Gastroesophageal sphincter (tissue), 4 donors: ENCODE data around the gene RIMS1. TPM values are rescaled to one million over a fixed set of nuclear protein-coding genes. Genes with fewer than 3 reads are reported as not detected.

Experiments used
- ATAC-seq: fragments of 150-250 bp; one replicate; pipeline ENCODE4 v1.9.1; 2016; ENCODE audit warnings: mild to moderate bottlenecking, moderate library complexity
- H3K27ac ChIP-seq, 4 donors: fragments of 200-600 bp; sonication (generic) in 3 of 4; 1 replicate in 3 of 4; 2 replicates in 1 of 4; pipeline ENCODE4 v1.5.1; 2016 to 2019
- H3K27me3 ChIP-seq: fragments of 200-600 bp; sonication (generic); one replicate; pipeline ENCODE4 v1.5.1; 2019
- H3K36me3 ChIP-seq, 2 donors: fragments of 200-600 bp; sonication (generic); one replicate each; pipeline ENCODE4 v1.5.1; 2019; ENCODE audit warnings: control low read depth in 1 of 2
- H3K4me1 ChIP-seq, 3 donors: fragments of 200-600 bp; sonication (generic); 1 replicate in 2 of 3; 2 replicates in 1 of 3; pipeline ENCODE4 v1.5.1; 2016 to 2019; ENCODE audit warnings: control low read depth in 2 of 3
- H3K4me3 ChIP-seq, 2 donors: fragments of 200-600 bp; sonication (generic); one replicate each; pipeline ENCODE4 v1.5.1; 2019; ENCODE audit warnings: mild to moderate bottlenecking in 1 of 2, moderate library complexity in 1 of 2
- H3K9me3 ChIP-seq, 3 donors: fragments of 200-600 bp; sonication (generic); one replicate each; pipeline ENCODE4 v1.5.1; 2017 to 2019; ENCODE audit warnings: control low read depth in 2 of 3
- EP300 ChIP-seq: sonication (generic); formaldehyde crosslinking; IDR thresholded peaks from one replicate; pipeline ENCODE4 v1.6.1; 2017; ENCODE audit warnings: antibody characterized with exemption, mild to moderate bottlenecking
- POLR2A ChIP-seq, 2 donors: fragments of 450-650 bp; IDR thresholded peaks; one replicate each; pipeline ENCODE4 v1.6.1; 2017; ENCODE audit warnings: antibody characterized with exemption in 2 of 2, mild to moderate bottlenecking in 2 of 2, moderate library complexity in 1 of 2
- POLR2AphosphoS5 ChIP-seq: sonication (generic); formaldehyde crosslinking; IDR thresholded peaks from one replicate; pipeline ENCODE4 v1.6.1; 2017; ENCODE audit warnings: antibody characterized with exemption
- WGBS, 2 donors: methylation state at CpG; one replicate each; pipeline ENCODE4 v1.1.5; 2018; ENCODE audit warnings: low coverage in 1 of 2; 5-methylcytosine and 5-hydroxymethylcytosine counted together
- total RNA-seq, 4 donors: library from RNA; depleted of rRNA; stranded (reverse); fragments of >200 nt; gene quantifications; one replicate each; pipeline ENCODE4 v1.1.0, GENCODE V29; 2016
- TF ChIP-seq, protein P1 (sequence below), 4 experiments: fragments of 200-600 bp in 2 of 4; fragments of 450-650 bp in 2 of 4; sonication (generic) in 1 of 4; IDR thresholded peaks; one replicate each; pipeline ENCODE4 v1.5.1; 2017 to 2019; ENCODE audit warnings: antibody characterized with exemption in 4 of 4, mild to moderate bottlenecking in 2 of 4, moderate library complexity in 2 of 4

Gene RIMS1
- total RNA-seq, 4 donors from 2014 or later: 9.3 to 66.5 (median 17.7) TPM

DNA sequence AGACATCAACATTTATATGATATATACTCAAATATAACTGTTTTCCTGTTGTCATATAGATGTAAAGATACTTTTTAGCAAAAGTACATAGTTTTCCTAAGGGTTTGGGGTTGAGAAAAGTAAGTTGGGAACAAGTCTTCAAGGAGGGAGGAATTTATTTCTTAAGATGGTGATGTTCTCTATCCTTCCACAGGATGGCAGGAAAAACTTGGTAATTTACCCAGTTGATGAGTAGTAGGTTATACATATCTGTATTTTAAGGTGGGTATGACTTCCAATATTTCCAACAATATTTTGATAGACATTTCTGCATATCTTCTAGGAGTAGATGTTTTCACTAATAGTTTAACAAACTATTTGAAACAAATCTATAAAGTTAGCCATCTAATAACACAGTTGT lies 254.4 kb downstream of the RIMS1 start:
- Histone ChIP-seq H3K27me3 (no peaks in the 10 kb centered on the region), H3K36me3 (no peaks in the 10 kb centered on the region), H3K27ac (no peak overlapping the region), H3K4me3 (no peak overlapping the region), H3K9me3 (no peaks in the 10 kb centered on the region), H3K4me1 (no peaks in the 10 kb centered on the region)
- no peak for ATAC-seq
- no peak for TF ChIP-seq POLR2AphosphoS5
- TF ChIP-seq, protein P1, sequence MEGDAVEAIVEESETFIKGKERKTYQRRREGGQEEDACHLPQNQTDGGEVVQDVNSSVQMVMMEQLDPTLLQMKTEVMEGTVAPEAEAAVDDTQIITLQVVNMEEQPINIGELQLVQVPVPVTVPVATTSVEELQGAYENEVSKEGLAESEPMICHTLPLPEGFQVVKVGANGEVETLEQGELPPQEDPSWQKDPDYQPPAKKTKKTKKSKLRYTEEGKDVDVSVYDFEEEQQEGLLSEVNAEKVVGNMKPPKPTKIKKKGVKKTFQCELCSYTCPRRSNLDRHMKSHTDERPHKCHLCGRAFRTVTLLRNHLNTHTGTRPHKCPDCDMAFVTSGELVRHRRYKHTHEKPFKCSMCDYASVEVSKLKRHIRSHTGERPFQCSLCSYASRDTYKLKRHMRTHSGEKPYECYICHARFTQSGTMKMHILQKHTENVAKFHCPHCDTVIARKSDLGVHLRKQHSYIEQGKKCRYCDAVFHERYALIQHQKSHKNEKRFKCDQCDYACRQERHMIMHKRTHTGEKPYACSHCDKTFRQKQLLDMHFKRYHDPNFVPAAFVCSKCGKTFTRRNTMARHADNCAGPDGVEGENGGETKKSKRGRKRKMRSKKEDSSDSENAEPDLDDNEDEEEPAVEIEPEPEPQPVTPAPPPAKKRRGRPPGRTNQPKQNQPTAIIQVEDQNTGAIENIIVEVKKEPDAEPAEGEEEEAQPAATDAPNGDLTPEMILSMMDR (IDR thresholded peaks at IDR 0.05): no peak
- TF ChIP-seq EP300: no peak
- TF ChIP-seq POLR2A (IDR thresholded peaks at IDR 0.05): no peak

DNA sequence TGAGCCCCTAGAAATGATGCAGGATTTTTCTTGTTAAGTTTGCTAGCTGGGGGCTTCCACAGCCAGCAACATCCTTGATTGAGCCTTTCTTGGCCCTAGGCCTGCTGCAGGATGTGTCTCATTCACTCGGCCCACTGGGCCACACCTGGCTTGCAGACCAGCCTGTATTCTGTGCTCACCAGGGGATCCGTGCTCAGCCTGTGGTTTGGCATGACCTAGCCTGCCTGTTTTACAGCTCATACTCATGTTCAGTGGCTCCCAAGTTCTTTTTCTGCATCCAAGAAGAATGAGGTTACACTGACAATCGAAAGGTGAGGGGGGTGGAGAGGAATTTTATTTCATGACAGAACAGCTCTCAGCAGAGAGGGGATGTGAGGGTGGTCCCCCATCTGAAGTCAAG lies 263.4 kb downstream of the RIMS1 start:
- Histone ChIP-seq H3K4me1 (no peaks in the 10 kb centered on the region), H3K27me3 (no peaks in the 10 kb centered on the region), H3K36me3 (no peaks in the 10 kb centered on the region), H3K27ac (no peak overlapping the region), H3K4me3 (no peak overlapping the region), H3K9me3 (no peaks in the 10 kb centered on the region)
- ATAC-seq: no peak
- TF ChIP-seq POLR2AphosphoS5 (no peak), POLR2A (IDR thresholded peaks at IDR 0.05) (no peak), EP300 (no peak)
- TF ChIP-seq, protein P1 (IDR thresholded peaks at IDR 0.05): no peak
- 80% methylated on average over 2 of the region's 3 CpGs; no CpG with 5 or more reads in 1 of the 2 donors for WGBS, 2 donors

DNA sequence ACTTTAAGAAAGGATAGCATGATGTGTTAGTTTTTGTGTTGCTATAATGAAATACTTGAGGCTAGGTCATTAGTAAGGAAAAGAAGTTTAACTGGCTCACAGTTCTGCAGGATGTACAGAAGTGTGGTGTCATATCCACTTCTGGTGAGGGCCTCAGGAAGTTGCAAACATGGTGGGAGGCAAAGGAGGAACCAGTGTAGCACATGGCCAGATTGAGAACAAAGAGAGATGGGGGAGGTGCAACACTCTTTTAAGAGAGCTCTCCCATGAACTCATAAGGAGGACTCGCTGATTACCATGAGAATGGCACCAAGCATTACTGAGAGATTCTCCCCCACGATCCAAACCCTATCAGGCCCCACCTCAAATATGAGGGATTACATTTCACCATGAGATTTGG lies 265.4 kb downstream of the RIMS1 start:
- ATAC-seq: no peak
- Histone ChIP-seq H3K36me3 (no peaks in the 10 kb centered on the region), H3K27ac (no peak overlapping the region), H3K27me3 (no peaks in the 10 kb centered on the region), H3K4me1 (no peaks in the 10 kb centered on the region), H3K9me3 (no peaks in the 10 kb centered on the region), H3K4me3 (no peak overlapping the region)
- WGBS, 2 donors: 58 to 82% methylated on average over 2 of the region's 2 CpGs
- TF ChIP-seq, protein P1 (IDR thresholded peaks at IDR 0.05): no peak
- TF ChIP-seq EP300: no peak

DNA sequence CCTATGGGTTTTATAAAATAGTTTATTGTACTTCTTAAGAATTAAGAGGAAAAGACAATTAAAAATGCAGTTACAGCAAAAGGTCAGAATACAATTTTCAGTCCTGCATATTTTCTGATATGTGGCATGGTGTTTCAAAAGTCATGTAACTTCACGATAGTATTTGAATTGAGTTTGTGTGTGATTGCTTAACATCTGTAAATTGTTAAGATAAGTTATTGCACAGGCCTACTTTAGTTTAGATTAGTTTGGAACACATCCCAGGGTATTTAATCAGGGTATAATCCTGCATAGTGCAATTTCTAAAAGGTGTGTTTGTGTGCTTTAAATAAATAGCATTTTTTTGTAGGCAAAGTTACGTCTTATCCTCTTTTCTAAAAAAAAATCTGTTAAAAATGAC lies 289.6 kb downstream of the RIMS1 start:
- WGBS, 2 donors: 24 to 34% methylated on average over 2 of the region's 2 CpGs
- Histone ChIP-seq H3K4me1 (no peaks in the 10 kb centered on the region), H3K27me3 (no peaks in the 10 kb centered on the region), H3K9me3 (no peaks in the 10 kb centered on the region), H3K36me3 (no peaks in the 10 kb centered on the region), H3K4me3 (no peak overlapping the region), H3K27ac (no peak overlapping the region)
- TF ChIP-seq POLR2A (IDR thresholded peaks at IDR 0.05): no peak
- TF ChIP-seq, protein P1 (IDR thresholded peaks at IDR 0.05): no peak
- TF ChIP-seq EP300: no peak
- TF ChIP-seq POLR2AphosphoS5: no peak
- no peak for ATAC-seq

DNA sequence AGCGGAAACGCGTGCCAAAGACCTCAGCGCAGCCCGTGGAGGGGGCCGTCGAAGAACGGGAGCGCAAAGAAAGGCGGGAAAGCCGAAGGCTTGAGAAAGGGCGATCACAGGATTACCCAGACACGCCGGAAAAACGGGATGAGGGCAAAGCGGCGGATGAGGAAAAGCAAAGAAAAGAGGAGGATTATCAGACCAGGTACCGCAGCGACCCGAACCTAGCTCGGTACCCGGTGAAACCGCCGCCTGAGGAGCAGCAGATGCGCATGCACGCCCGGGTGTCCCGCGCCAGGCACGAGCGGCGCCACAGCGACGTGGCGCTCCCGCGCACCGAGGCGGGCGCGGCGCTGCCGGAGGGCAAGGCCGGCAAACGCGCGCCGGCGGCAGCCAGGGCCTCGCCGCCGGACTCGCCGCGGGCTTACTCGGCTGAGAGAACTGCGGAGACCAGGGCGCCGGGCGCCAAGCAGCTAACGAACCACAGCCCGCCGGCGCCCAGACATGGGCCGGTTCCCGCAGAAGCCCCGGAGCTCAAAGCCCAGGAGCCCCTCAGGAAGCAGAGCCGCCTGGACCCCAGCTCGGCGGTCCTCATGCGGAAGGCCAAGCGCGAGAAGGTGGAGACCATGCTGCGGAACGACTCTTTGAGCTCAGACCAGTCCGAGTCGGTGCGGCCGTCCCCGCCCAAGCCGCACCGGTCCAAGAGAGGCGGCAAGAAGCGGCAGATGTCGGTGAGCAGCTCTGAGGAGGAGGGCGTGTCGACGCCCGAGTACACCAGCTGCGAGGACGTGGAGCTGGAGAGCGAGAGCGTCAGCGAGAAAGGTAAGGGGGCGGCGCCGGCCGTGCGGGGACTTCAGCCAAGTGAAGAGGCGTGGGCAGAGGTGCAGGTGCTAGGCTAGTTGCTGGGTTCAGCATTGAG lies 296.2 kb downstream of the RIMS1 start:
- peak overlapping the region in 3 of 4 donors; percentile 17 to 81 (median 62) for H3K27ac ChIP-seq
- H3K27me3 ChIP-seq: peaks cover 11% of the 10 kb centered on the region
- ATAC-seq: peak; percentile 58
- TF ChIP-seq EP300 (no peak), POLR2A (IDR thresholded peaks at IDR 0.05) (no peak), POLR2AphosphoS5 (no peak)
- TF ChIP-seq, protein P1 (IDR thresholded peaks at IDR 0.05): no peak
- peaks cover 0 to 14% (median 0%) of the 10 kb centered on the region in 3 donors for H3K4me1 ChIP-seq
- H3K9me3 ChIP-seq: no peaks in the 10 kb centered on the region
- WGBS, 2 donors: 5 to 17% methylated on average over 27 to 43 of the region's 100 CpGs
- peak overlapping the region; percentile 33 to 52 for H3K4me3 ChIP-seq
- H3K36me3 ChIP-seq: no peaks in the 10 kb centered on the region
